ENCODE results near the gene LAMC3.

- TF ChIP-seq OSR1 (CRISPR knock-in tag; IDR thresholded peaks at IDR 0.05) (no peak), ARNTL (CRISPR knock-in tag; IDR thresholded peaks at IDR 0.05; ENCODE audit: borderline replicate concordance, low read depth) (no peak), CSDC2 (CRISPR knock-in tag; IDR thresholded peaks at IDR 0.05) (no peak), ZC3H10 (CRISPR knock-in tag; IDR thresholded peaks at IDR 0.05) (no peak), PPARA (CRISPR knock-in tag; IDR thresholded peaks at IDR 0.05; ENCODE audit: borderline replicate concordance) (no peak), BACH2 (CRISPR knock-in tag; IDR thresholded peaks at IDR 0.05; ENCODE audit: borderline replicate concordance) (no peak), CREB5 (CRISPR knock-in tag; IDR thresholded peaks at IDR 0.05; ENCODE audit: low read depth) (no peak), TOX (CRISPR knock-in tag; IDR thresholded peaks at IDR 0.05; ENCODE audit: borderline replicate concordance) (no peak), POU6F1 (CRISPR knock-in tag; IDR thresholded peaks at IDR 0.05; ENCODE audit: borderline replicate concordance, low read depth) (no peak), ZFP3 (CRISPR knock-in tag; IDR thresholded peaks at IDR 0.05) (no peak), ISL1 (CRISPR knock-in tag; IDR thresholded peaks at IDR 0.05) (no peak), ZFP30 (CRISPR knock-in tag; IDR thresholded peaks at IDR 0.05) (no peak), ZNF8 (CRISPR knock-in tag; IDR thresholded peaks at IDR 0.05) (no peak)
- TF ChIP-seq, protein P1, sequence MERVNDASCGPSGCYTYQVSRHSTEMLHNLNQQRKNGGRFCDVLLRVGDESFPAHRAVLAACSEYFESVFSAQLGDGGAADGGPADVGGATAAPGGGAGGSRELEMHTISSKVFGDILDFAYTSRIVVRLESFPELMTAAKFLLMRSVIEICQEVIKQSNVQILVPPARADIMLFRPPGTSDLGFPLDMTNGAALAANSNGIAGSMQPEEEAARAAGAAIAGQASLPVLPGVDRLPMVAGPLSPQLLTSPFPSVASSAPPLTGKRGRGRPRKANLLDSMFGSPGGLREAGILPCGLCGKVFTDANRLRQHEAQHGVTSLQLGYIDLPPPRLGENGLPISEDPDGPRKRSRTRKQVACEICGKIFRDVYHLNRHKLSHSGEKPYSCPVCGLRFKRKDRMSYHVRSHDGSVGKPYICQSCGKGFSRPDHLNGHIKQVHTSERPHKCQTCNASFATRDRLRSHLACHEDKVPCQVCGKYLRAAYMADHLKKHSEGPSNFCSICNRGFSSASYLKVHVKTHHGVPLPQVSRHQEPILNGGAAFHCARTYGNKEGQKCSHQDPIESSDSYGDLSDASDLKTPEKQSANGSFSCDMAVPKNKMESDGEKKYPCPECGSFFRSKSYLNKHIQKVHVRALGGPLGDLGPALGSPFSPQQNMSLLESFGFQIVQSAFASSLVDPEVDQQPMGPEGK (CRISPR knock-in tag; IDR thresholded peaks at IDR 0.05; ENCODE audit: borderline replicate concordance) = no peak
Observed at GRCh38 chr9:131048820-131049219, 39.8 kb downstream of the LAMC3 start.
